AG04450 (cell line): ENCODE measurements around the gene CD38. TPM values are rescaled to one million over a fixed set of nuclear protein-coding genes. Genes with fewer than 3 reads are reported as not detected.

Source experiments
- CTCF ChIA-PET: fragments of 300-600, 350-600 bp; formaldehyde crosslinking; extraction: SDS; loops from one replicate; lab custom pipeline; 2022; ENCODE audit warnings: antibody characterized with exemption, inconsistent platforms; lab: Charles Lee
- POLR2A ChIA-PET: fragments of 350-600 bp; formaldehyde crosslinking; extraction: SDS; loops from one replicate; lab custom pipeline; 2021; ENCODE audit warnings: antibody characterized with exemption, inconsistent platforms; lab: Yijun Ruan, JAX
- DNase-seq: peaks from one replicate; pipeline ENCODE4 v3.0.0-alpha.2; 2011; ENCODE audit warnings: low read depth, low spot score
- H3K27ac ChIP-seq: one replicate; pipeline ENCODE4 v1.5.1; 2012; ENCODE audit warnings: low read depth, low read length, control low read depth
- H3K27me3 ChIP-seq: one replicate; pipeline ENCODE4 v1.6.0; 2012; ENCODE audit warnings: low read length; ENCODE audit not compliant: control insufficient read depth, insufficient read depth
- H3K4me3 ChIP-seq: 2 replicates; pipeline ENCODE4 v1.5.1; 2011; ENCODE audit warnings: mild to moderate bottlenecking, low read depth, low read length, control low read depth
- H3K9me3 ChIP-seq: 2 replicates; pipeline ENCODE4 v1.5.1; 2012; ENCODE audit warnings: low read length; ENCODE audit not compliant: control insufficient read depth, insufficient read depth
- polyA plus RNA-seq: library from polyadenylated mRNA; depleted of rRNA; stranded (reverse); fragments of >200 nt; gene quantifications from 2 replicates; pipeline ENCODE4 v1.2.3, GENCODE V29; 2011
- TF ChIP-seq, protein P1 (sequence below): IDR thresholded peaks from 2 replicates; pipeline ENCODE4 v1.5.1; 2011; ENCODE audit warnings: low read depth, low read length, control low read depth, inconsistent platforms

CD38 gene
- polyA plus RNA-seq, 1 experiment = 0.02 TPM

DNA sequence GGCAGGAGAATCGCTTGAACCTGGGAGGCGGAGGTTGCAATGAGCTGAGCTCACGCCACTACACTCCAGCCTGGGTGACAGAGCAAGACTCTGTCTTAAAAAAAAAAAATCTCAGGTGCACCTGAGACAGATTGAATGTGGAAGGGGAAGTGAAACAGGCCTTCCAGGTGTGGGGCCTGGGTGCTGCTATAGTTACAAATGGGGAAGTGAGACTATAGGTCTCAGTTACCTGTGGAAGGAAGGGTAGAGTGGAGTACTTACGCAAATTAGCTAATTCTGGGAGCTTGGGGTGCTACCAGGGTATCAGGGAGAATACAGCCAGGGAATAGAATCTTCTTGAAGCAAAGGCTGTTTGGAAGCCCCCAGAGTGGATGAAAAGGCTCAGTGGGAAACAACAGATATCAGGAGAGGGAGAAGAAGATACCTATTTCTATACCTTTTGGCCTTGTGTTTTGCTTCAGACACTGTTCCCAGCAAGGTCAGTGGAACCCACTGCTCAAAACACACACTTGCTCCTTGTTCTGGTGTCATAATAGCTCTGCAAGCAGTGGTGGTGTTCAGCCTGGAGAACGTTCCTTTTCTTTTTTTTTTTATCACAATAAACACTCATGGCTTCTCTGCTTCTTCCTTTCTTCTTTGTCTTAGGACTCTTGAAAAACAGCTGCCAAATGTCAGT lies 7.0 kb downstream of the CD38 start:
- TF ChIP-seq, protein P1, sequence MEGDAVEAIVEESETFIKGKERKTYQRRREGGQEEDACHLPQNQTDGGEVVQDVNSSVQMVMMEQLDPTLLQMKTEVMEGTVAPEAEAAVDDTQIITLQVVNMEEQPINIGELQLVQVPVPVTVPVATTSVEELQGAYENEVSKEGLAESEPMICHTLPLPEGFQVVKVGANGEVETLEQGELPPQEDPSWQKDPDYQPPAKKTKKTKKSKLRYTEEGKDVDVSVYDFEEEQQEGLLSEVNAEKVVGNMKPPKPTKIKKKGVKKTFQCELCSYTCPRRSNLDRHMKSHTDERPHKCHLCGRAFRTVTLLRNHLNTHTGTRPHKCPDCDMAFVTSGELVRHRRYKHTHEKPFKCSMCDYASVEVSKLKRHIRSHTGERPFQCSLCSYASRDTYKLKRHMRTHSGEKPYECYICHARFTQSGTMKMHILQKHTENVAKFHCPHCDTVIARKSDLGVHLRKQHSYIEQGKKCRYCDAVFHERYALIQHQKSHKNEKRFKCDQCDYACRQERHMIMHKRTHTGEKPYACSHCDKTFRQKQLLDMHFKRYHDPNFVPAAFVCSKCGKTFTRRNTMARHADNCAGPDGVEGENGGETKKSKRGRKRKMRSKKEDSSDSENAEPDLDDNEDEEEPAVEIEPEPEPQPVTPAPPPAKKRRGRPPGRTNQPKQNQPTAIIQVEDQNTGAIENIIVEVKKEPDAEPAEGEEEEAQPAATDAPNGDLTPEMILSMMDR = no peak
- Histone ChIP-seq H3K9me3 (peaks cover 8% of the 10 kb centered on the region), H3K27me3 (peaks cover 48% of the 10 kb centered on the region), H3K4me3 (no peak overlapping the region), H3K27ac (no peak overlapping the region)
- no peak for DNase-seq
- POLR2A ChIA-PET = no interaction called here
- CTCF ChIA-PET = no interaction called here

DNA sequence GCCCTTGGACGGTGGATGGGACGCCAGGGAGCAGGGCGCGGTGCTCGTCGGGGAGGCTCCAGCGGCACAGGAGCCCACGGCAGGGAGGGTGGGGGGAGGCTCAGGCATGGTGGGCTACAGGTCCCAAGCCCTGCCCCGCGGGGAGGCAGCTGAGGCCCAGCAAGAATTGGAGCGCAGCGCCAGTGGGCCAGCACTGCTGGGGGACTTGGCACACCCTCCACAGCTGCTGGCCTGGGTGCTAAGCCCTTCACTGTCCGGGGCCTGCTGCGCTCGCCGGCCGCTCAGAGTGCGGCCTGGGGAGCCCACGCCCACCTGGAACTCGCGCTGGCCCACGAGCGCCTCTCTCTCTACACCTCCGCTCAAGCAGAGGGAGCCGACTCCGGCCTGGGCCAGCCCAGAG lies 8.6 kb downstream of the CD38 start:
- CTCF ChIA-PET = interaction anchor here (1.2 to 1.9 kb wide), 2 partner anchors 19 to 215 kb away, joined by 4 read pairs; no protein-coding TSS in a partner anchor
- peaks cover 39% of the 10 kb centered on the region for H3K27me3 ChIP-seq
- peaks cover 8% of the 10 kb centered on the region for H3K9me3 ChIP-seq
- TF ChIP-seq, protein P1 = no peak
- POLR2A ChIA-PET = no interaction called here
- no peak for DNase-seq
- no peak overlapping the region for H3K27ac ChIP-seq
- H3K4me3 ChIP-seq = no peak overlapping the region

DNA sequence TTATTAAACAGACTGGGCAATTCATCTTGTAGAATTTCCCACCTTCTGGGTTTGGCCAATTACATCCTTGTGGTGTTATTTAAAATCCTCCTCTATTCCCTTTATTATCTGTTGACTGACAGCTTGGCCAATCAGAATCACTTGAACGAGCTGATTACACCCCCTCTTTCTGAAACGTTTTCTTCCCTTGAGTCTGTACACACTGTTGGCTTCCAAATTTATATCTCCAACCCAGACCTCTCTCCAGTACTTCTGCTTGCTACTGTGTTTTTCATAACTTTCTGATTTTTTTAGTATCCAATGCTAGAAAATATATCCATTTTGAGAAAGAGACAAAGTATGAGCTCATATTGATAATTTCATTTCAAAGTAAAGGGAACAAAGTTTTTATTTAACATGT lies 14.8 kb downstream of the CD38 start:
- ChIA-PET POLR2A (no interaction called here), CTCF (interaction anchor here (0.6 to 0.9 kb wide), 2 partner anchors 13 to 14 kb away, joined by 3 to 5 read pairs; no protein-coding TSS in a partner anchor)
- Histone ChIP-seq H3K9me3 (no peaks in the 10 kb centered on the region), H3K27ac (no peak overlapping the region), H3K27me3 (peaks cover 18% of the 10 kb centered on the region), H3K4me3 (no peak overlapping the region)
- TF ChIP-seq, protein P1 = no peak
- no peak for DNase-seq

DNA sequence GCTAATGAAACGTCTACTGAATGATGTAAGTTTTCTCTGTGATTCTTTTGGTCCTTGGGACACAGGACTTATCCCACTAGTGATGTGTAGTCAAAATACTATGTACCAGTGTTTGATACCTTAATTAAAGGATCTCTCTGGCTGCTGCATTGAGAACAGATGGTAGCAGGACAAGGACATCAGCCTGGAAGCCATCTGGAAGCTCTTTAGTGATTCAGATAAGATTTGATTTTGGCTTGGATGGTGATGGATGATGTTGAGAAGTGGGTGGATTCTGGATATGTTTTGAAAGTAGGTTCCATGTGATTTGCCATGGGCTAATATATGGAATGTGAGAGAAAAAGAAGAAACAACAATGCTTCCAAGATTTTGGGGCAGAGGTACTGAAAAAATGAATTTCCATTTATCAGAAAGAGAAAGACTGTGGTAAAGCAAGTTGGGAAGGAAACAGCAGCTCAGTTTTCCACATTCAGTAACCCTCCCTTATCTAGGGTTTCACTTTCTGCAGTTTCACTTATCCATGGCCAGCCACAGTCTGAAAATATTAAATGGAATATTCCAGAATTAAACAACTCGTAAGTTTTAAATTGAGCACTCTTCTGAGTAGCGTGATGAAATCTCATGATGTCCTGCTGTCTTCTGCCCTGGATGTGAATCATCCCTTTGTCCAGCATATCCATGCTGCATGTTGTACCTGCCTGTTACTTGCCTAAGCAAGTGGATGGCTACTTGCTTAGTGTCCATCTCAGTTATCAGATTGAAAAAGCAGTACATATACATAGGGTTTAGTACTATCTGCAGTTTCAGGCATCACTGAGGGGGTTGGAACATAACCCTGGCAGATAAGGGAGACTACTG lies 15.6 kb downstream of the CD38 start:
- ChIA-PET CTCF (interaction anchor here (0.6 to 0.9 kb wide), 2 partner anchors 12 to 15 kb away, joined by 3 to 5 read pairs; no protein-coding TSS in a partner anchor), POLR2A (no interaction called here)
- TF ChIP-seq, protein P1 = no peak
- H3K4me3 ChIP-seq = no peak overlapping the region
- H3K9me3 ChIP-seq = no peaks in the 10 kb centered on the region
- no peak overlapping the region for H3K27ac ChIP-seq
- DNase-seq = no peak
- peaks cover 19% of the 10 kb centered on the region for H3K27me3 ChIP-seq

DNA sequence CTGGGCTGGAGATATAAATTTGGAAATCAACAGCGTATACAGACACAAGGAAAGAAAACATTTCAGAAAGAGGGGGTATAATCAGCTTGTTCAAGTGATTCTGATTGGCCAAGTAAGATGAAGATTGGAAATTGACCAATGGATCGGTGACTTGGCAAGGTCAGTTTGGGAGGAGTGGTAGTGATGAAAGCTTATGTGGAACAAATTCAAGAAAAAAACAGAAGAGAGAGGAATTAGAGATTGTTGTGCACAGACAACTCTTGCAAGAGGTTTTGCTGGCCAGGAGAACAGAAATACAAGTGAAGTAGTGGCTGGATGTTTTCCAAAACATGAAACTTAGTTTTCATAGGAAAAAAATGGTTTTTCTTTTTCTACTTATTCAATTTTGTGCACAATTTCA lies 16.3 kb downstream of the CD38 start:
- Histone ChIP-seq H3K27ac (no peak overlapping the region), H3K9me3 (no peaks in the 10 kb centered on the region), H3K27me3 (peaks cover 19% of the 10 kb centered on the region), H3K4me3 (no peak overlapping the region)
- ChIA-PET CTCF (no interaction called here), POLR2A (no interaction called here)
- DNase-seq = no peak
- TF ChIP-seq, protein P1 = no peak
